GM18505 (cell line): ENCODE data around the gene APBA2.

ENCODE experiments used
- ATAC-seq: cut with Tn5 transposase; IDR thresholded peaks from one replicate; pipeline ENCODE4 v1.9.1; 2021; ENCODE audit not compliant: unreplicated experiment
- POLR2A ChIP-seq: IDR thresholded peaks from 4 replicates; pipeline ENCODE4 v1.6.1; 2011; ENCODE audit warnings: borderline replicate concordance; ENCODE audit not compliant: insufficient read depth, insufficient read length; ENCODE audit errors: extremely low read depth

Gene APBA2

DNA sequence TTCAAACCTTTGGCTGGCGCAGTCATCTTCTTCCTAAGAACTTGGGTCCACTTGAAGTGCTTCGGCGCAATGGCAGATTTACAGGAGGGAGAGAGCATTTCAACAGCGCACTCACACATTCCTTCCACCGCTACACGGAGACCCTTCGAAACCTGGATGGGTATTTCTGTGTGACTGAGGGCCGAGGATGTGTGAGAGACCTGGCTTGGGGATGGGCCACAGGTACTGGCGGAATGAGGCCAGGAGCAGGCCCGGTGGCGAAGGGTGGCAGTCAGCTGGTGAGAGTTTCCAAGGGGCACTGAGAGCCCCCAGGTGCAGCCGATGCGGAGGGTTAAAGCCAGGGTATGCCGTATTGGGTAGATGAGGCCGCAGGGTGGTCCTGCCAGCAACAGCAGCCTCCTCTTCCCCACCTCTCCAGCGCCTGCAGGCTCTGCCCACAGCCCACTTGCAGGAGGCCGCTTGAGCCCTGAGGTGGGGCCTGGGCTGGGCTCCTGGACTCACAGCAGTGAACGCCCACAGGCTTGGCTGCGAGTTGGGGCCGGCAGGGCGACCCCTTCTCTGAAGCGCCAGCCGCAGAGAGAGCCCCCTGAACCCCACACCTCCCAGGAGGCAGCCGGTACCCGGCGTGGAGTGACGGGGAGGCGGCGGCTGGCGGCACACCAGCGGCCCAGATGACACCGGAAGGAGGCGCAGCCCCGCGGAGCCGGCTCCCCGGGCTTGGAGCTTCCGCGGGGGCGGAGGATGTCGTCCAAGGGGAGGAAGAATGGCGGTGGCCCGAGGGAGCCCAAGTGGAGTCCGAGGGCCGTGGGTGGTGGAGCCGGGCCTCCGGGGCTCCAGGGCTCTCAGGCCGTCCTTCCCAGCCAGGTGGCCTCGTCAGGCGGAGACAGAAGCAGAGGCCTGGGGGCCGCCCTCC lies 217.4 kb downstream of the APBA2 start:
- no peak for ATAC-seq
- TF ChIP-seq POLR2A = no peak

DNA sequence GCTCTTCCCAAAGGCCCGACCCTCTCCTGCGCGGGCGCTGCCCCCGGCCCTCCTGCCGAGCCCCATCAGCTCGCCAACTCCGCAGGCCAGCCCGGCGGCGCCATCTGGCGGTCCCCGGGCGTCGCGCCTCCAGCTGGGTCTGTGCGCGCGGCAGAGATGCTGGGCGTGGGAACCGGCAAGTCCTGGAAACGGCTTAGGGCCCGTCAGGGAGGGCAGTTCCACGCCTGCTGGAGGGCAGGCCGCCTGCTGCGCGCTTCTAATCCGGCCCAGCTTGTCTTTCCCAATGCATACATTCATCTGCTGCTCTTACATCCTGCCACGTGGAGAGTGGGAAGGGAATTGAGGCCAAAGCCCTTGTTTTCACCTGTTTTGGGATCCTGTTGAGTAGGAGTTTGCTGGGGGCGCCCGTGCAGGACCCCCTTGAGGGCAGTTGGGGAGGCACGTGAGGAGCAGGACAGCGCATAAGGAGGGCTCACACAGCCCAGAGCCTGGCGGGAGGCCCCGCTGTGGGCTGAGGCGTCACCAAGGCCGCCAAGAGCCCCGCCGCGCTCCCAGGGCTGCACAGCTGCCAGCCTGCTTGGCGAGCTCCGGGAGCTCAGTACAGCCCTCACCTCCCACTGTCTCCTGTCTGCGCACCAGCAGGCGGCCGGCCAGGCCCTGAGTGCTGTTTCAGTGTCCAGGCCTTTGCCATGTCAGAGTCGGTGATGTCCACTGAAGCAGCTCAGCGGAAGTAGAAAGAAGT lies 218.2 kb downstream of the APBA2 start:
- no peak for TF ChIP-seq POLR2A
- ATAC-seq = no peak

DNA sequence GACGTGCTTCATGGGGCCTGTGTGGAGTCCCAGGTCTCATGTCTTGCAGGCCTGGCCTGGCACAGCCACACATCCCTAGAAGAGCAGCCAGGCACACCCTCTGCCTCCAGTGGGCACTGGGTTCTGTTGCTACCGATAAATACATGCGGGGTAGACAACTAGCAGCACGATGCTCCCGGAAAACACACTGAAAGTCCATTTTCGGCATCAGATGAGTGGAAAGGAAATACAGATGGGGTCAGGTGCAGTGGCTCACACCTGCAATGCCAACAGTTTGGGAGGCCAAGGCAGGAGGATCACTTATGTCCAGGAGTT lies 218.7 kb downstream of the APBA2 start:
- TF ChIP-seq POLR2A = no peak
- no peak for ATAC-seq

DNA sequence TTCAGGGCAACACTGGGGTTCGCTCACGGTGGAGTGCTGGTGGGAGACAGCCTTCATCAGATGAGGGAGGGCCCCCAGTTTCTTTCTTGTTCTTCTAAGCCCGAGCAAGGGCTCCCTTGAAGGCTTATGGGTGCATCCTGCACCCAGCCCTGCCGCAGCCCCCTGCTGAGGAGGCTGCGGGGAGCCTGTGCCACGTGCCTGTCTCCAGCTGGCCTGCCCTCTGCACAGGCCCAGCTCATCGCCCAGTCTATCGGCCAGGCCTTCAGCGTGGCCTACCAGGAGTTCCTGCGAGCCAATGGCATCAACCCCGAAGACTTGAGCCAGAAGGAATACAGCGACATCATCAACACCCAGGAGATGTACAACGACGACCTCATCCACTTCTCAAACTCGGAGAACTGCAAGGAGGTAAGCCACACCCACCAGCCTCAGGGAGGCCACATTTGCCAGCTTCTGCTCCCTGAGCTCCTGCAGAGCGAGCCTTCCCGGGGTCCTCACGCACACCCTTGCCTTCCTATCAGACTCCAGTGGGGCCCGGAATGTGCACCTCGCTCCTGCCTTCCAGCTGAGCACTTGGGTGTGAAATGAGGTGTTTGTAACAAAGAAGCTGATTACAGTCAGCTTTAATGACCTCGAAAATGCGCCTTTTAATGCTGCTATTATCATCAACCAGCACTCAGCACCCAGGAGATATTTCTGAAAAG lies 219.5 kb downstream of the APBA2 start:
- no peak for TF ChIP-seq POLR2A
- ATAC-seq = no peak

DNA sequence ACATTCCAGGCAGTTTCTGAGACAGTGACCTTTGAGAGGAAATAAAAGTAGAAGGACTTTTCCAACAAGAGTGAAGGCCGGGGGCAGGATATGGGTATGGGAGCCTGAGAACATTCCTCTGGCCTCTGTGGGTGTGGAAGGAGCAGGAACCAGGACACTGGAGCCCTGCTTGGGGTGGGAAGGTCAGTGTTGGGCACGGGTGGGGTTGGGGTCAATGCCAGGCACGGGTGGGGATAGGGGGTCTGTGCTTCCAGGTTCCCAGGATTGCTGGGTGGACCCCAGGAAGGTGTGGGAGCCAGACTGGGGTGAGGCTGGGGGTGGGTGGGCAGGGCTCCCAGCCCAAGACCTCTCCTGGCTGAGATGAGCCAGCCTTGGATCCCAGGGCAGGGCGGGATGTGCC lies 220.3 kb downstream of the APBA2 start:
- no peak for ATAC-seq
- no peak for TF ChIP-seq POLR2A

DNA sequence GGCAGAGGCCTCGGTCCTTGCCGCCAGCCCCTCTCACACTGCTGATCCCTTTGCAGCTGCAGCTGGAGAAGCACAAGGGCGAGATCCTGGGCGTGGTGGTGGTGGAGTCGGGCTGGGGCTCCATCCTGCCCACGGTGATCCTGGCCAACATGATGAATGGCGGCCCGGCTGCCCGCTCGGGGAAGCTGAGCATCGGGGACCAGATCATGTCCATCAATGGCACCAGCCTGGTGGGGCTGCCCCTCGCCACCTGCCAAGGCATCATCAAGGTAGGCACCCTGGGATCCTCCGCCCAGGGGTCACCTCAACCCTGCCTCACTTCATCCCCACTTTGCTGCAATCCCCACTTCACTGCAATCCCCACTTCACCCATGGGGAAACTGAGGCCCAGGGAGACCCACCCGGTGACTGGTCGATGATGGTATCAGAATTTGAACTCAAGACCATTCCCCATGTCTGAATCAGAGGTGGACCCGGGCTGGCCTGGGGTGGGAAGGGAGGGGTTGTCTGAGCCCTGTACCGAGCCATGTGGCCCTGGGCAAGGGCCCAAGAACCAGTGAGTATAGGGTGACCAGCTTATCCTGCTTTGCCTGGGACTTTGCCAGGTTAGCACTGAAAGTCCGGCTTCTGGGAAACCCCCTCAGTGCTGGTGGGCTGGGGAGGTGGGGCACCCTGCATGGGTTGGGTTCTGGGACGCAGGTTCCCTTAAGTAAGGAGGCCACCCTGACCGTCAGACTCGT lies 220.9 kb downstream of the APBA2 start:
- no peak for TF ChIP-seq POLR2A
- ATAC-seq = no peak

DNA sequence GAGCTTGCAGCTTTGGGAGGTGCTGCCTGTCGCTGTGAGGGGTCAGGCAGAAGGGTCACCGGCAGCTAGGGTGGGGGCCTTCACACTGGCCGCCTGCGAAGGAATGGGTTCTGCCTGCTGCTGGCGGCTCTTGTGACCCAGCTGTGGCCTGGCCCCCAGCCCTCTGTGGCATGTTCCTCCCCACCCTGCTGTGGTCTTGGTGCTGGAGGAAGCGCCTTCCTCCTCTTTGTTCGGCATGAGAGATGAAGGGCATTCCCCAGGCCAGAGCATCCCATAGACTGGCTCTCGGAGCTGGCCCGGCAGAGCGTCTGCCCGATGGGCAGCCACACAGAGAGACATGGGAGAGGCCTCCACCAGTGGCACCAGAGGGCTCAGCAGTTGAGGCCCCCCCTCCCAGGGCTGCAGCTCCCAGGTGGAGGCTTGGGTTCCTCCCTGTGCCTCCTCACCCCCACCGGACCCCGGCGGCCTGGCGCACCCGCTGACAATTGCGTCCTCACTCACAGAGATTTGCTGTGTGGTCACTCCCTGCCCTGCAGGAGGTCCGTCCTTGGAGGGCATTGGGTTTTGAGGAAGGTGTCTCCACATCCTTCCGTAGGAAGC lies 221.6 kb downstream of the APBA2 start:
- no peak for ATAC-seq
- no peak for TF ChIP-seq POLR2A

DNA sequence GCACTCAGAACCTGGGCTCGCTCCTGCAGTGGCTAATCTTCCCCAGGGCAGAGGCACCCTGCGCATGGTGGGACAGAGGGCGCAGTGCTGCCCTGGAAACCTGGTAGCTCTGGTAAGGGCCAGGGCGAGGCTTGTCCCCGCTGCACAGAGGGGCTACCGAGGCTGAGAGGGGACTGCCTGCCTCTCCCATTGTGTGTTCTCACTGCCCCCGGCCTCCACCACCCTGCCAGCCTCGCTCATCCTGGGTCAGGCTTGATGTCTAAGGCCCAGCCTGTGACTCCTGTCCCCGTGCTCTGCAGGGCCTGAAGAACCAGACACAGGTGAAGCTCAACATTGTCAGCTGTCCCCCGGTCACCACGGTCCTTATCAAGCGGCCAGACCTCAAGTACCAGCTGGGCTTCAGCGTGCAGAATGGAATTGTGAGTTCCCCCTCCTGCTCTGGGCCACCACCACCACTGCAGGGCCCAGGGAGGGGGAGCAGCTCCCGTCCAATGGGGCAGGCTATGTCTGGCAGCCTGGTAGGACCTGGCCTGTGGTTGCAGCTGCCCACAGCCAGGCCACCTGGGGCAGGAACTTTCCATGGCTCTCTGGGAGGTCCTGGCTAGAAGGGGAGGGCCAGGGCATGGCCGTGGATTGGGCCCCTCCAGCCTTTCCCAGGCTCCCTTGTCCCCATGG lies 222.3 kb downstream of the APBA2 start:
- no peak for TF ChIP-seq POLR2A
- no peak for ATAC-seq

DNA sequence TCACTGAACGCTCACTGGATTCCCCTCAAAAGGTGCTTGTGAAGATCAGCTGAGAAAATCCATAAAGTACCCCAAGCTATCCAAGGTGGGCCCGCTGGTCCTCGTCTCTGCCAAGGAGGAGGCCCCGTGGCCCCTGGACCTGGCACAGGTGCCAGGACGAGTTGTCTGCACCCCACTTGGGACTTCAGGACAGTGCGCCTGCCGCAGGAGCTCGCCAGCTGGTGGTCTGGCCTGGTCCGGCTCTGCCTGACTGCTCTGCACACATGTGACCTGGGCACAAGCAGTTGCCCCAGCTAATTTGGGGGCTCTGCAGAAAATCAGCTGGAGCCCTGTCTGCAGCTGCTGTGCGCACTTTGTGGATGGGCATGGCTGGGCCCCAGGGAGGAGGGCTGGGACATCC lies 224.0 kb downstream of the APBA2 start:
- ATAC-seq = no peak
- no peak for TF ChIP-seq POLR2A

DNA sequence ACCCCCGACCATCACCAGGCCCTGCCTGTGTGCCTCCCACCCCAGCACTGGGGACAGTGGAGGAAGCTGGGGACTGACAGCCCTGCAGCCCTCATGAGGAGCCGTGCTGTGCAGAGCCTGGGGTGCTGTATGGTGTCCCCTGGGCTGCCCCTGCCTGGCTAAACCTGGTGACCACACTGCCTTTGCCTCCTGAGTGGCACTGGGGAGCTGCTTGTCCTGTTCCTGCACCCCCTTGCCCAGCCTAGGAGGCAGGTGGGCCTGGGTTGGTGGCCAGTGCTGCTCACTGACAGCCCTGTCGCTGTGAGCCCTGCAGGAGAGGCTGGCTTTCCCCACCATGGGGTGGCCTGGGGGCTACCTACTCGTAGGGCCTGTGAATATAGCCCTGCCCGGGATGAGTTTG lies 224.4 kb downstream of the APBA2 start:
- no peak for ATAC-seq
- no peak for TF ChIP-seq POLR2A

DNA sequence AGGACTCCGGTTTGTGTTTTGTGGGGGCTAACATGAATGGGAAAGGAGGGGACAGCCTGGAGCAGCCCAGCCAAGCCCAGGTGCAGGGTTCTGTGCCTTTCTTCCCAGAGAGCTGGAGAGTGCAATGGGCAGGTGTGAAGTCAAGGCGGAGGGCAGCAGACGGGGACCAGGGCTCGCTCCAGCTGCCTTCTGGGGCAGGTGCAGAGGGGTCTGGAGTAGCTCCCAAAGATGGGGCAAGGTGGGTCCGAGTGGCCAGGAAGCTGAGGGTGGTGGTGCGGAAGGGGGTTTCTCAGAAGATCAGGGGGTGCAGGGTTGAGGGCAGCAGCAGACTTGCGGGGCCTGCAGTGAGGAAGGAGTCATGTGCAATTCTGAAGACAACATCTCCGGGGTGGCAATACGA lies 225.0 kb downstream of the APBA2 start:
- ATAC-seq = no peak
- no peak for TF ChIP-seq POLR2A

DNA sequence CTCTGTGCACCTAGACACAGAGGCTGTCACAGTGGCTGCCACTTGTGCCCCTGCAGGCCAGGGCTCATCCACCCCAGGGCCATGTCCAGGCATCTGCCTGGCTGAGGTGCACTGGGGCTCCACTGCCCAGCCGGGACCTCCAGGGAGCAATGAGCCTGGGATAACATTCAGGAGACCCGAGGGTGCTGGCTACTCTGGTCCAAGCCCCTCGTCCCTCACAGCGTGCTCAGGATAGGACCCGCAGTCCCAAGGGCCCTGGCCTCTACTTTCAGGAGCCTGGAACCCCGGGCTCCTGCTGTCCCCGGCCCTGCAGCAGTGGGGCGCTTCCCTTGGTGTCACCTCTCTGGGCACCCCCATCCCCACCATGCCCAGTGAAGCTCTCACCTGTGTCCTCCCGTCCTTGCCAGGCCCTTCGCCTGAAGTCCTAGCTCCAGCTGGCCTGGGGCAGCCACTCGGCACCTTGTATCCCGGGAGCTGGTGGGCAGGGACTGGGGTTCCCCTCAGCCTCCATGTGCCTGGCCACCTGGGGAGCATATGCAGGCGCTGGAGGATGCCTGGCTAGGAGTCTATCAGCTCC lies 226.0 kb downstream of the APBA2 start:
- ATAC-seq = no peak
- no peak for TF ChIP-seq POLR2A
